Measurements from ENCODE around the gene SETD4. TPM values are rescaled to one million over a fixed set of nuclear protein-coding genes. Genes with fewer than 3 reads are reported as not detected.

The SETD4 gene
- total RNA-seq, 1 experiment from 2014 or later = 22.7 TPM

- CTCF ChIA-PET = no interaction called here
- no peak overlapping the region for H3K4me3 ChIP-seq (replicated peaks in 1 of 2; ENCODE audit: low read depth in 1 of 2, low read length in 2 of 2)
- no peak overlapping the region for H2AFZ ChIP-seq (ENCODE audit: low read depth, low read length, poor library complexity, severe bottlenecking)
- no TSS peak for BruUV-seq (replicated peaks)
- POLR2A ChIA-PET = no interaction called here
- no peak for DNase-seq (ENCODE audit: low read depth, low spot score)
- no peaks in the 10 kb centered on the region for H3K27me3 ChIP-seq (ENCODE audit: insufficient read depth, low read length)
- no peak overlapping the region for H3K4me2 ChIP-seq (ENCODE audit: low read length)
- H3K27ac ChIP-seq (ENCODE audit: low read depth, low read length) = no peak overlapping the region
- no peak overlapping the region for H3K9ac ChIP-seq (ENCODE audit: low read length)
- H3K4me1 ChIP-seq (ENCODE audit: control insufficient read depth in 1 of 2, insufficient read depth in 2 of 2, low read length in 2 of 2) = no peaks in the 10 kb centered on the region
- H4K20me1 ChIP-seq (ENCODE audit: insufficient read depth) = no peaks in the 10 kb centered on the region
- ATAC-seq = no peak
- TF ChIP-seq SIN3A (IDR thresholded peaks at IDR 0.05; ENCODE audit: low read depth) (no peak), POLR2AphosphoS5 (IDR thresholded peaks at IDR 0.05; ENCODE audit: low read depth, low read length) (no peak), ELF1 (IDR thresholded peaks at IDR 0.05; ENCODE audit: borderline replicate concordance, low read depth) (no peak), EGR1 (IDR thresholded peaks at IDR 0.05; ENCODE audit: low read depth) (no peak), EZH2phosphoT487 (IDR thresholded peaks at IDR 0.05; ENCODE audit: borderline replicate concordance) (no peak), EZH2 (IDR thresholded peaks at IDR 0.05) (no peak), CBX3 (IDR thresholded peaks at IDR 0.05; ENCODE audit: low read depth) (no peak), TCF7L2 (IDR thresholded peaks at IDR 0.05; ENCODE audit: borderline replicate concordance, extremely low read depth, insufficient read depth, insufficient read length) (no peak), YY1 (IDR thresholded peaks at IDR 0.05; ENCODE audit: extremely low read depth, insufficient replicate concordance, low read depth, low read length) (no peak), JUND (IDR thresholded peaks at IDR 0.05) (no peak), FOSL1 (IDR thresholded peaks at IDR 0.05; ENCODE audit: low read depth) (no peak)
- TF ChIP-seq, protein P1, sequence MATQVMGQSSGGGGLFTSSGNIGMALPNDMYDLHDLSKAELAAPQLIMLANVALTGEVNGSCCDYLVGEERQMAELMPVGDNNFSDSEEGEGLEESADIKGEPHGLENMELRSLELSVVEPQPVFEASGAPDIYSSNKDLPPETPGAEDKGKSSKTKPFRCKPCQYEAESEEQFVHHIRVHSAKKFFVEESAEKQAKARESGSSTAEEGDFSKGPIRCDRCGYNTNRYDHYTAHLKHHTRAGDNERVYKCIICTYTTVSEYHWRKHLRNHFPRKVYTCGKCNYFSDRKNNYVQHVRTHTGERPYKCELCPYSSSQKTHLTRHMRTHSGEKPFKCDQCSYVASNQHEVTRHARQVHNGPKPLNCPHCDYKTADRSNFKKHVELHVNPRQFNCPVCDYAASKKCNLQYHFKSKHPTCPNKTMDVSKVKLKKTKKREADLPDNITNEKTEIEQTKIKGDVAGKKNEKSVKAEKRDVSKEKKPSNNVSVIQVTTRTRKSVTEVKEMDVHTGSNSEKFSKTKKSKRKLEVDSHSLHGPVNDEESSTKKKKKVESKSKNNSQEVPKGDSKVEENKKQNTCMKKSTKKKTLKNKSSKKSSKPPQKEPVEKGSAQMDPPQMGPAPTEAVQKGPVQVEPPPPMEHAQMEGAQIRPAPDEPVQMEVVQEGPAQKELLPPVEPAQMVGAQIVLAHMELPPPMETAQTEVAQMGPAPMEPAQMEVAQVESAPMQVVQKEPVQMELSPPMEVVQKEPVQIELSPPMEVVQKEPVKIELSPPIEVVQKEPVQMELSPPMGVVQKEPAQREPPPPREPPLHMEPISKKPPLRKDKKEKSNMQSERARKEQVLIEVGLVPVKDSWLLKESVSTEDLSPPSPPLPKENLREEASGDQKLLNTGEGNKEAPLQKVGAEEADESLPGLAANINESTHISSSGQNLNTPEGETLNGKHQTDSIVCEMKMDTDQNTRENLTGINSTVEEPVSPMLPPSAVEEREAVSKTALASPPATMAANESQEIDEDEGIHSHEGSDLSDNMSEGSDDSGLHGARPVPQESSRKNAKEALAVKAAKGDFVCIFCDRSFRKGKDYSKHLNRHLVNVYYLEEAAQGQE (IDR thresholded peaks at IDR 0.05; ENCODE audit: low read depth) = no peak
- TF ChIP-seq, protein P2, sequence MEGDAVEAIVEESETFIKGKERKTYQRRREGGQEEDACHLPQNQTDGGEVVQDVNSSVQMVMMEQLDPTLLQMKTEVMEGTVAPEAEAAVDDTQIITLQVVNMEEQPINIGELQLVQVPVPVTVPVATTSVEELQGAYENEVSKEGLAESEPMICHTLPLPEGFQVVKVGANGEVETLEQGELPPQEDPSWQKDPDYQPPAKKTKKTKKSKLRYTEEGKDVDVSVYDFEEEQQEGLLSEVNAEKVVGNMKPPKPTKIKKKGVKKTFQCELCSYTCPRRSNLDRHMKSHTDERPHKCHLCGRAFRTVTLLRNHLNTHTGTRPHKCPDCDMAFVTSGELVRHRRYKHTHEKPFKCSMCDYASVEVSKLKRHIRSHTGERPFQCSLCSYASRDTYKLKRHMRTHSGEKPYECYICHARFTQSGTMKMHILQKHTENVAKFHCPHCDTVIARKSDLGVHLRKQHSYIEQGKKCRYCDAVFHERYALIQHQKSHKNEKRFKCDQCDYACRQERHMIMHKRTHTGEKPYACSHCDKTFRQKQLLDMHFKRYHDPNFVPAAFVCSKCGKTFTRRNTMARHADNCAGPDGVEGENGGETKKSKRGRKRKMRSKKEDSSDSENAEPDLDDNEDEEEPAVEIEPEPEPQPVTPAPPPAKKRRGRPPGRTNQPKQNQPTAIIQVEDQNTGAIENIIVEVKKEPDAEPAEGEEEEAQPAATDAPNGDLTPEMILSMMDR (IDR thresholded peaks at IDR 0.05 in 2 of 3, conservative IDR thresholded peaks at IDR 0.05 in 1 of 3; ENCODE audit: borderline replicate concordance in 1 of 3, insufficient read depth in 1 of 3, low read depth in 2 of 3, low read length in 2 of 3) = no peak
- TF ChIP-seq, protein P3, sequence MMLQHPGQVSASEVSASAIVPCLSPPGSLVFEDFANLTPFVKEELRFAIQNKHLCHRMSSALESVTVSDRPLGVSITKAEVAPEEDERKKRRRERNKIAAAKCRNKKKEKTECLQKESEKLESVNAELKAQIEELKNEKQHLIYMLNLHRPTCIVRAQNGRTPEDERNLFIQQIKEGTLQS (IDR thresholded peaks at IDR 0.05) = no peak
- peaks cover 5 to 6% of the 10 kb centered on the region in 2 experiments; a peak in 2 of 4 replicates for H3K9me3 ChIP-seq (ENCODE audit: control insufficient read depth in 1 of 2, insufficient read depth in 1 of 2, low read depth in 1 of 2, low read length in 2 of 2)
- intact Hi-C loops (cut with micrococcal nuclease) = no loop called here
- H3K9me2 ChIP-seq (ENCODE audit: insufficient read depth) = no peaks in the 10 kb centered on the region
- H3K36me3 ChIP-seq (ENCODE audit: control insufficient read depth in 1 of 2, insufficient read depth in 2 of 2, low read length in 2 of 2) = no peaks in the 10 kb centered on the region
- no peaks in the 10 kb centered on the region for H3K79me2 ChIP-seq (ENCODE audit: insufficient read depth, low read length)
- RAD21 ChIA-PET (ENCODE audit: low non-redundant PET in 1 of 2, low total read pairs in 2 of 2, uncharacterized antibody in 2 of 2, unreplicated experiment in 2 of 2) = no interaction called here
These were observed 12.9 kb upstream of the SETD4 start for GRCh38 chr21:36073181-36073580.
